Fibroblast of lung (primary cell): ENCODE results near the gene TC2N.

Source experiments
- EZH2 ChIP-seq: IDR thresholded peaks from 2 replicates; pipeline ENCODE4 v1.5.1; 2012; ENCODE audit warnings: low read length, control low read depth, mild to moderate bottlenecking; ENCODE audit errors: missing control alignments
- TF ChIP-seq, protein P1 (sequence below), 2 donors: IDR thresholded peaks in 1 of 2; conservative IDR thresholded peaks in 1 of 2; 1 replicate in 1 of 2; 2 replicates in 1 of 2; pipeline ENCODE4 v1.5.1; 2011 to 2012; ENCODE audit warnings: low read length in 2 of 2, control low read depth in 1 of 2, inconsistent platforms in 1 of 2, low read depth in 1 of 2, mild to moderate bottlenecking in 1 of 2

- TF ChIP-seq, protein P1, sequence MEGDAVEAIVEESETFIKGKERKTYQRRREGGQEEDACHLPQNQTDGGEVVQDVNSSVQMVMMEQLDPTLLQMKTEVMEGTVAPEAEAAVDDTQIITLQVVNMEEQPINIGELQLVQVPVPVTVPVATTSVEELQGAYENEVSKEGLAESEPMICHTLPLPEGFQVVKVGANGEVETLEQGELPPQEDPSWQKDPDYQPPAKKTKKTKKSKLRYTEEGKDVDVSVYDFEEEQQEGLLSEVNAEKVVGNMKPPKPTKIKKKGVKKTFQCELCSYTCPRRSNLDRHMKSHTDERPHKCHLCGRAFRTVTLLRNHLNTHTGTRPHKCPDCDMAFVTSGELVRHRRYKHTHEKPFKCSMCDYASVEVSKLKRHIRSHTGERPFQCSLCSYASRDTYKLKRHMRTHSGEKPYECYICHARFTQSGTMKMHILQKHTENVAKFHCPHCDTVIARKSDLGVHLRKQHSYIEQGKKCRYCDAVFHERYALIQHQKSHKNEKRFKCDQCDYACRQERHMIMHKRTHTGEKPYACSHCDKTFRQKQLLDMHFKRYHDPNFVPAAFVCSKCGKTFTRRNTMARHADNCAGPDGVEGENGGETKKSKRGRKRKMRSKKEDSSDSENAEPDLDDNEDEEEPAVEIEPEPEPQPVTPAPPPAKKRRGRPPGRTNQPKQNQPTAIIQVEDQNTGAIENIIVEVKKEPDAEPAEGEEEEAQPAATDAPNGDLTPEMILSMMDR (conservative IDR thresholded peaks at IDR 0.05 in 1 of 2, IDR thresholded peaks at IDR 0.05 in 1 of 2; ENCODE audit: low read depth in 1 of 2, low read length in 2 of 2), result no peak
- no peak for TF ChIP-seq EZH2
Observed at GRCh38 chr14:91801358-91801757, 66.0 kb downstream of the TC2N start.
